Stomach (tissue), 9 donors: ENCODE data around the gene APOL4. TPM values are rescaled to one million over a fixed set of nuclear protein-coding genes. Genes with fewer than 3 reads are reported as not detected.
"Not testable (repeated sequence)": the region's sequence is repeated elsewhere in the genome, so short reads cannot be mapped to it uniquely, and the experiment has no call there.

Experiments used
- DNase-seq, 2 donors: peaks; one replicate each; pipeline versions ENCODE4 v3.0.0 to v3.0.0-alpha.2; 2013 to 2019
- H3K27ac ChIP-seq, 5 donors: fragments of 200-600 bp in 4 of 5; sonication (generic) in 4 of 5; one replicate each; pipeline ENCODE4 v1.5.1; 2013 to 2019; ENCODE audit warnings: mild to moderate bottlenecking in 1 of 5, moderate library complexity in 1 of 5
- H3K27me3 ChIP-seq, 3 donors: fragments of 200-600 bp; sonication (generic); one replicate each; pipeline ENCODE4 v1.5.1; 2017 to 2019; ENCODE audit warnings: mixed run types in 1 of 3
- H3K36me3 ChIP-seq, 4 donors: fragments of 200-600 bp; sonication (generic); 1 replicate in 3 of 4; 2 replicates in 1 of 4; pipeline ENCODE4 v1.5.1; 2016 to 2019
- H3K4me1 ChIP-seq, 4 donors: fragments of 200-600 bp; sonication (generic); one replicate each; pipeline ENCODE4 v1.5.1; 2016 to 2019
- H3K4me3 ChIP-seq, 4 donors: fragments of 200-600 bp; sonication (generic) in 3 of 4; one replicate each; pipeline ENCODE4 v1.5.1; 2016 to 2019; ENCODE audit warnings: mild to moderate bottlenecking in 1 of 4
- H3K9me3 ChIP-seq, 4 donors: fragments of 200-600 bp; sonication (generic); one replicate each; pipeline ENCODE4 v1.5.1; 2016 to 2019
- EP300 ChIP-seq: sonication (generic); formaldehyde crosslinking; IDR thresholded peaks from one replicate; pipeline ENCODE4 v1.6.1; 2017; ENCODE audit warnings: antibody characterized with exemption
- POLR2A ChIP-seq, 4 donors: fragments of 450-650 bp; IDR thresholded peaks; one replicate each; pipeline ENCODE4 v1.6.1; 2016; ENCODE audit warnings: antibody characterized with exemption in 4 of 4, control low read depth in 2 of 4, mild to moderate bottlenecking in 1 of 4, moderate library complexity in 1 of 4
- POLR2AphosphoS5 ChIP-seq, 3 donors: sonication (generic); formaldehyde crosslinking; IDR thresholded peaks; one replicate each; pipeline ENCODE4 v1.6.1; 2016; ENCODE audit warnings: antibody characterized with exemption in 3 of 3
- WGBS, 5 donors: extraction: QIAGEN DNeasy Blood & Tissue Kit in 3 of 5; methylation state at CpG; one replicate each; pipeline versions ENCODE4 v1.1.5 to v1.1.7; 2013 to 2018; 5-methylcytosine and 5-hydroxymethylcytosine counted together
- intact Hi-C: fragments of 100-400 bp; cut with DNase I; formaldehyde crosslinking; loops from one replicate; pipeline ENCODE4 v1.15.1; 2023; ENCODE audit warnings: low total_unique reads
- polyA plus RNA-seq, 3 donors: library from polyadenylated mRNA; stranded (reverse); fragments of 200-250 nt; gene quantifications; one replicate each; pipeline ENCODE4 v1.2.3, GENCODE V29; 2013
- total RNA-seq, 5 donors: library from RNA; depleted of rRNA; stranded (reverse); fragments of >200 nt; gene quantifications; one replicate each; pipeline versions ENCODE4 v1.1.0 to v1.2.3, GENCODE V29; 2014 to 2016
- TF ChIP-seq, protein P1 (sequence below), 7 experiments: fragments of 450-650 bp in 4 of 7; fragments of 200-600 bp in 3 of 7; sonication (generic) in 3 of 7; IDR thresholded peaks; one replicate each; pipeline ENCODE4 v1.5.1; 2016 to 2019; ENCODE audit warnings: antibody characterized with exemption in 7 of 7, control low read depth in 2 of 7, mild to moderate bottlenecking in 1 of 7
- donor health status: healthy with polysubstance abuse.
- donor health status: Bipolar disorder and iron deficiency.
- donor health status: healthy.

Gene APOL4
- total and polyA plus RNA-seq, 8 donors: 1.2 to 13.2 (median 8.9) TPM; not detected in 2

DNA sequence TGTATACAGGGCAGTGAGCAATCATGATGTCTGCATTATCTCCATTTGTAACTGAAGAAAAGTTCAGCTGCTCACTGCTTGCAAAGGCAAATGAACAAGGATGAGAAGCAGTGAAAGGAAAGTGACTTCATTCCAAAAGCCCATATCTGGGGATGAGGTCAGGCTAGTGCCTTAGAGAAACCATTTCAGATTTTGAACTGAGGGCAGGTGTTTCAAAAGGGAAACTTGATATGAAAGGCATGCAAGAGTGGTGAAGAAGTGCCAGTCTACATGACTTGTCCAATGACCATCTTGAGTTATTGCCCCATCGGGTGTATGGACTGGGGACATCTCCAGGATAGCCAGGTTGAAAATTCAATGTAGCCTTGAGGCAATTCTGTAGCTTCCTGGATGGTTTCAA, 7.3 kb upstream of the APOL4 start:
- H3K27me3 ChIP-seq: no peaks in the 10 kb centered on the region
- no peaks in the 10 kb centered on the region for H3K9me3 ChIP-seq
- H3K4me1 ChIP-seq: peaks cover 0 to 34% (median 1%) of the 10 kb centered on the region in 4 donors
- TF ChIP-seq, protein P1, sequence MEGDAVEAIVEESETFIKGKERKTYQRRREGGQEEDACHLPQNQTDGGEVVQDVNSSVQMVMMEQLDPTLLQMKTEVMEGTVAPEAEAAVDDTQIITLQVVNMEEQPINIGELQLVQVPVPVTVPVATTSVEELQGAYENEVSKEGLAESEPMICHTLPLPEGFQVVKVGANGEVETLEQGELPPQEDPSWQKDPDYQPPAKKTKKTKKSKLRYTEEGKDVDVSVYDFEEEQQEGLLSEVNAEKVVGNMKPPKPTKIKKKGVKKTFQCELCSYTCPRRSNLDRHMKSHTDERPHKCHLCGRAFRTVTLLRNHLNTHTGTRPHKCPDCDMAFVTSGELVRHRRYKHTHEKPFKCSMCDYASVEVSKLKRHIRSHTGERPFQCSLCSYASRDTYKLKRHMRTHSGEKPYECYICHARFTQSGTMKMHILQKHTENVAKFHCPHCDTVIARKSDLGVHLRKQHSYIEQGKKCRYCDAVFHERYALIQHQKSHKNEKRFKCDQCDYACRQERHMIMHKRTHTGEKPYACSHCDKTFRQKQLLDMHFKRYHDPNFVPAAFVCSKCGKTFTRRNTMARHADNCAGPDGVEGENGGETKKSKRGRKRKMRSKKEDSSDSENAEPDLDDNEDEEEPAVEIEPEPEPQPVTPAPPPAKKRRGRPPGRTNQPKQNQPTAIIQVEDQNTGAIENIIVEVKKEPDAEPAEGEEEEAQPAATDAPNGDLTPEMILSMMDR (IDR thresholded peaks at IDR 0.05): no peak
- TF ChIP-seq EP300: no peak
- no peak for TF ChIP-seq POLR2AphosphoS5 (IDR thresholded peaks at IDR 0.05)
- no peak for TF ChIP-seq POLR2A (IDR thresholded peaks at IDR 0.05)
- 90 to 100% (median 94%) methylated on average over 1 of the region's 1 CpG for WGBS, 5 donors
- DNase-seq: no peak
- no peaks in the 10 kb centered on the region for H3K36me3 ChIP-seq
- no peak overlapping the region for H3K4me3 ChIP-seq
- no peak overlapping the region for H3K27ac ChIP-seq
- intact Hi-C loops: no loop called here

DNA sequence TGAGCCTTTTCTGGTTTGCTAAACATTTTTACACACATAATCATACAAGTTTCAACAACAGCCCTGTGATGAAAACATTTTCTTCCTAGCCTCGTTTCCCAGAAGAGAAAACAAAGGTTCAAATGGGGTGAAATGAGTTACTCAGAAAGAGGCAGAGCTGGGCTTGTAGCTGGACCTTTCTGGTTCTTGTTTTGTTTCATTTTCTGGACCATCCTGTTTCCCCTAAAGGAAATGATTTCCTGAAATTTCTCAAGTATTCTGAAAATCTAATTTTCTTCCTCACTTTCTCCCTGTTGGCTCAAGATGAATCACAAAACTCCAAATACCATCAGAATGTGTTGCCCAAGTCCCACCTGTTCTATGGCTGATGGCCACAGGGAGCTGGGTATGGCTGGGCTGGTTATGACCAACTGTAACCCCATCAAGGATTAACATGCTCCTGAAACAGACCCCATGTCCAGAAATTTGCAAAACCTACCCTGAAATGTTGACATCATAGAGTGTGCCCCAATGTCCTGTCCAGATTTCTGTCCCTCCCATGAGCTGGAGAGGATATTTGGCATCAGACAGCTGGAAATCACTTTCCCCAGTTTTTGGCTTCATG, 6.7 kb upstream of the APOL4 start:
- Histone ChIP-seq H3K27me3 (no peaks in the 10 kb centered on the region), H3K4me1 (peaks cover 0 to 39% (median 4%) of the 10 kb centered on the region in 4 donors), H3K4me3 (no peak overlapping the region), H3K27ac (no peak overlapping the region), H3K9me3 (no peaks in the 10 kb centered on the region), H3K36me3 (no peaks in the 10 kb centered on the region)
- intact Hi-C loops: no loop called here
- no peak for DNase-seq
- 21 to 42% (median 33%) methylated on average over 1 of the region's 1 CpG for WGBS, 5 donors
- TF ChIP-seq, protein P1 (IDR thresholded peaks at IDR 0.05): no peak
- TF ChIP-seq EP300 (no peak), POLR2A (IDR thresholded peaks at IDR 0.05) (no peak)

DNA sequence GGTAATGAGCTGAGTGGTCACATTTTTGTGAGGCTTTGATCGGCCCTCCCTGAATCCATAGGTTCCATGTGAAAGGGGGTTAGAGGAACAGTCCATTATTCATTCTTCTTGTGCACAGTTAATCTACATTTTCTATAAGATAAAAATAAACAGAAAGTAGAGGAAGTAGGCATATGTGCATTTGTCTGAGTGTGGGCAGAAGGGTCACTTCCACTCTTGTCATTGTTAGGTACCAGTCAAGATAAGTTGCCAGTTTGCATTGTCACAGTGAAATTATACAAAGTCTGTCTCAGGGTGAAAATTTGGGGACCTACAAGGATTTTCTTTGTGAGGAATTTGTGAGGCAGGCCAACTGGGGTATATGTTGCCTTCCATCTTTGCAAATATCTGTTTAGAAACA, 4.6 kb upstream of the APOL4 start:
- no peaks in the 10 kb centered on the region for H3K36me3 ChIP-seq
- no peaks in the 10 kb centered on the region for H3K9me3 ChIP-seq
- WGBS, 5 donors: 86 to 100% (median 96%) methylated on average over 1 of the region's 1 CpG
- intact Hi-C loops: no loop called here
- TF ChIP-seq POLR2AphosphoS5 (IDR thresholded peaks at IDR 0.05): no peak
- TF ChIP-seq, protein P1 (IDR thresholded peaks at IDR 0.05): no peak
- no peak for TF ChIP-seq EP300
- no peak for TF ChIP-seq POLR2A (IDR thresholded peaks at IDR 0.05)
- H3K27me3 ChIP-seq: no peaks in the 10 kb centered on the region
- no peak for DNase-seq
- H3K27ac ChIP-seq: no peak overlapping the region
- H3K4me1 ChIP-seq: peaks cover 3 to 44% (median 15%) of the 10 kb centered on the region in 4 donors
- no peak overlapping the region for H3K4me3 ChIP-seq

DNA sequence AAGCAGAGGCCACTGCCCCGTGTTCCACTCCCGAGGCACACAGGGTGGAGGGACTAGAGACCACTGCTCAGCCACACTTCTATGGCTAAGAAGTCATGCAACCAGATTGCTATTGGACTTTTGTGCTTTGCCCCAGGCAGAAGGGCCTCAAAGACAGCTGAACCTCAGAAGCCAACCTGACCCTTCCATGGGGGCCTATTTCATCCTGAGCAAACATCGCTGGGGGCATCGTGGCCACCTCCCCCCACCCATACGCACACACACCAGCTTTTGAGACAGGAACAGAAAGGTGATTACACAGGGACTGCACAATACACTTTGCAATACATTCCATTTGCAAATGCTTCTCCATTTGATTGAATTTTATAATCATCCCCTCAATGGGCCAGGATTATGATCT, 4.0 kb upstream of the APOL4 start:
- H3K9me3 ChIP-seq, H3K4me3 ChIP-seq, H3K36me3 ChIP-seq, intact Hi-C loops, H3K27me3 ChIP-seq, H3K27ac ChIP-seq, DNase-seq: not testable (repeated sequence)
- WGBS, 5 donors: 66 to 84% (median 81%) methylated on average over 3 to 5 of the region's 5 CpGs
- peaks cover 3 to 37% (median 15%) of the 10 kb centered on the region in 4 donors for H3K4me1 ChIP-seq

DNA sequence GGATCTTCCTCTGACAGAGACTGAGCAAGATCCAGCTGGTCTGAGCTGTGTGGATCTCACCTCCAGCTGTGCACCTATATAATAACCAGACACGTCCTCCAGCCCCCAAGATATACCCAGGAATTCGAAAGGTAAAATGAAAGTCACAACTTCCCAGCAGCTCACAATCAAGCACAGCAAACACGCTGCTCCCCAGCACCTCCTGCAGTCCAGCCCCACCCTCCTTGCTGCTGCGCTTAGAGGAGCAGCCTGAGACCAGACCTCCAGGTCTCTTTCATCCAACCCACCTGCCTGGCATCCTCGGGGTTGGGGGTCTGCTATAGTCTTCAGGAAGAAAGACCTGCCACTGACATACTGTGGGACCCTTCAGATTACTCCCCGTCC, 3.0 kb upstream of the APOL4 start:
- 19 to 61% (median 39%) methylated on average over 6 of the region's 6 CpGs for WGBS, 5 donors
- peak overlapping the region; percentile 31 to 84 (median 53) for H3K27ac ChIP-seq
- H3K27me3 ChIP-seq: no peaks in the 10 kb centered on the region
- H3K9me3 ChIP-seq: no peaks in the 10 kb centered on the region
- H3K4me1 ChIP-seq: peaks cover 3 to 37% (median 15%) of the 10 kb centered on the region in 4 donors
- peak; percentile 63 to 71 for DNase-seq
- TF ChIP-seq POLR2AphosphoS5 (IDR thresholded peaks at IDR 0.05) (no peak), POLR2A (IDR thresholded peaks at IDR 0.05) (no peak), EP300 (no peak)
- TF ChIP-seq, protein P1 (IDR thresholded peaks at IDR 0.05): no peak
- peak overlapping the region in 2 of 4 donors; percentile 13 to 41 for H3K4me3 ChIP-seq
- H3K36me3 ChIP-seq: no peaks in the 10 kb centered on the region
- intact Hi-C loops: no loop called here
